HCT116 (cell line): Measurements from ENCODE around the gene SCFD1. TPM values are rescaled to one million over a fixed set of nuclear protein-coding genes. Genes with fewer than 3 reads are reported as not detected.
"Not testable (repeated sequence)": the region's sequence is repeated elsewhere in the genome, so short reads cannot be mapped to it uniquely, and the experiment has no call there.

Source experiments
- ATAC-seq: fragments of 200-7000 bp; cut with Tn5 transposase; 2 replicates; pipeline ENCODE4 v1.9.1; 2020; ENCODE audit warnings: mild to moderate bottlenecking, moderate library complexity
- BruUV-seq: library from RNA; stranded (reverse); fragments of 400-500 nt; replicated peaks from 2 replicates; lab custom pipeline; 2021; lab: Mats Ljungman, UMichigan
- CTCF ChIA-PET: fragments of 300-600 bp; sonication (Branson Sonifier 250); formaldehyde crosslinking; loops from one replicate; lab custom pipeline; 2021; ENCODE audit warnings: antibody characterized with exemption; lab: Charles Lee
- POLR2A ChIA-PET: fragments of 300-600, 350-600 bp; sonication (Branson Sonifier 250); formaldehyde crosslinking; loops from one replicate; lab custom pipeline; 2021; ENCODE audit warnings: antibody characterized with exemption; lab: Charles Lee
- RAD21 ChIA-PET, 2 experiments: fragments of 300-600 bp; sonication (Branson Sonifier 250); formaldehyde crosslinking; loops; one replicate each; lab custom pipeline; 2023; ENCODE audit warnings: low total read pairs in 2 of 2; ENCODE audit not compliant: uncharacterized antibody in 2 of 2, unreplicated experiment in 2 of 2, low non-redundant PET in 1 of 2; lab: Charles Lee
- DNase-seq: peaks from one replicate; pipeline ENCODE4 v3.0.0-alpha.2; 2010; ENCODE audit warnings: low read depth, low spot score
- H2AFZ ChIP-seq: fragments of 200-600 bp; shearing (Covaris generic), sonication (generic); 2 replicates; pipeline ENCODE4 v1.6.1; 2017; ENCODE audit warnings: low read depth, mixed run types, mixed read lengths, antibody characterized with exemption, low read length; ENCODE audit not compliant: poor library complexity, severe bottlenecking
- H3K27ac ChIP-seq: 2 replicates; pipeline ENCODE4 v1.5.1; 2012; ENCODE audit warnings: low read depth, low read length
- H3K27me3 ChIP-seq: fragments of 200-600 bp; sonication (generic); 2 replicates; pipeline ENCODE4 v1.6.1; 2016; ENCODE audit warnings: mixed run types, low read length, mixed read lengths; ENCODE audit not compliant: insufficient read depth
- H3K36me3 ChIP-seq, 2 experiments: fragments of 200-500 bp in 1 of 2; fragments of 200-600 bp in 1 of 2; sonication (Bioruptor generic) in 1 of 2; sonication (generic) in 1 of 2; 2 replicates each; pipeline versions ENCODE4 v1.5.1 to v1.6.1; 2014 to 2016; ENCODE audit warnings: low read length in 2 of 2, inconsistent platforms in 1 of 2, mixed read lengths in 1 of 2, mixed run types in 1 of 2; ENCODE audit not compliant: insufficient read depth in 2 of 2, control insufficient read depth in 1 of 2
- H3K4me1 ChIP-seq, 2 experiments: fragments of 200-600 bp in 1 of 2; sonication (generic) in 1 of 2; 2 replicates each; pipeline versions ENCODE4 v1.5.1 to v1.6.1; 2012 to 2017; ENCODE audit warnings: low read length in 2 of 2, inconsistent platforms in 1 of 2, mild to moderate bottlenecking in 1 of 2, mixed read lengths in 1 of 2, mixed run types in 1 of 2, moderate library complexity in 1 of 2; ENCODE audit not compliant: insufficient read depth in 2 of 2, control insufficient read depth in 1 of 2
- H3K4me2 ChIP-seq: fragments of 200-600 bp; sonication (generic); 2 replicates; pipeline ENCODE4 v1.6.1; 2017; ENCODE audit warnings: mixed run types, low read length, mixed read lengths
- H3K4me3 ChIP-seq, 2 experiments: fragments of 200-600 bp in 1 of 2; sonication (generic) in 1 of 2; replicated peaks in 1 of 2; 2 replicates each; pipeline ENCODE4 v1.5.1; 2011 to 2016; ENCODE audit warnings: low read length in 2 of 2, control low read depth in 1 of 2, low read depth in 1 of 2, mild to moderate bottlenecking in 1 of 2, mixed read lengths in 1 of 2, mixed run types in 1 of 2
- H3K79me2 ChIP-seq: fragments of 200-600 bp; sonication (generic); 2 replicates; pipeline ENCODE4 v1.6.1; 2017; ENCODE audit warnings: mild to moderate bottlenecking, mixed run types, low read length, moderate library complexity, mixed read lengths; ENCODE audit not compliant: insufficient read depth
- H3K9ac ChIP-seq: fragments of 200-600 bp; sonication (generic); 2 replicates; pipeline ENCODE4 v1.6.1; 2016; ENCODE audit warnings: low read length, mixed read lengths
- H3K9me2 ChIP-seq: fragments of 200-600 bp; sonication (generic), shearing (Covaris generic); 2 replicates; pipeline ENCODE4 v1.6.1; 2017; ENCODE audit warnings: mixed run types, mild to moderate bottlenecking, moderate library complexity; ENCODE audit not compliant: insufficient read depth
- H3K9me3 ChIP-seq, 2 experiments: fragments of 200-500 bp in 1 of 2; fragments of 200-600 bp in 1 of 2; sonication (Bioruptor generic) in 1 of 2; sonication (generic) in 1 of 2; 2 replicates each; pipeline ENCODE4 v1.6.1; 2014 to 2017; ENCODE audit warnings: low read length in 2 of 2, mixed read lengths in 2 of 2, inconsistent platforms in 1 of 2, low read depth in 1 of 2, mild to moderate bottlenecking in 1 of 2, mixed run types in 1 of 2, moderate library complexity in 1 of 2; ENCODE audit not compliant: control insufficient read depth in 1 of 2, insufficient read depth in 1 of 2
- H4K20me1 ChIP-seq: fragments of 200-600 bp; sonication (generic), shearing (Covaris generic); 2 replicates; pipeline ENCODE4 v1.6.1; 2017; ENCODE audit warnings: mixed run types, mild to moderate bottlenecking, moderate library complexity; ENCODE audit not compliant: insufficient read depth
- REST ChIP-seq: IDR thresholded peaks from 2 replicates; pipeline ENCODE4 v1.6.1; 2012; ENCODE audit warnings: low read depth
- SIN3A ChIP-seq: IDR thresholded peaks from 2 replicates; pipeline ENCODE4 v1.6.1; 2012; ENCODE audit warnings: low read depth
- SRF ChIP-seq: IDR thresholded peaks from 2 replicates; pipeline ENCODE4 v1.6.1; 2012; ENCODE audit warnings: low read depth
- intact Hi-C: fragments of 100-400 bp; cut with micrococcal nuclease; formaldehyde crosslinking; loops from 2 replicates; pipeline ENCODE4 v1.10.0; 2022
- total RNA-seq: library from RNA; stranded (reverse); gene quantifications from one replicate; pipeline ENCODE4 v1.2.1, GENCODE V29; 2021; ENCODE audit not compliant: unreplicated experiment

Gene SCFD1
- total RNA-seq, 1 experiment from 2014 or later = 71.1 TPM

DNA sequence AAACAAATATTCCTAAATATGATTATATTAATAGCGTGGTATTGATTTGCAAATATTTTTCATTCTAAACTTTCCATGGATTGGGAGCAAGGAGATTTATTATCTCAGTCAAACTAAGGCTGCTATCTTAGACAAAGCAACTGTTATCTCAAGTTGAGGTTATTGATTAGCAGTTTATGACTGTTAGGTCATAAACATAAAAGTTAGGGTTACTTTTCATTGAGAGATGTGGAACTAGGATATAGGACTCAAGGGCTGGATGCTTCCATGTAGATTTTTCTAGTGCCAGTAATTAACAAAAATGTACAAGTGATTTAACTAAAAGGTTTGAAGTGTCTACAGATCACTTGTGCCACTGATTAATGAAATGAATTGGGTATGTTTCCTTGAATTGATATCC, 19.1 kb downstream of the SCFD1 start (continued):
- TF ChIP-seq REST = no peak
- TF ChIP-seq, all 23 proteins: peak for 0

- H3K4me1 ChIP-seq, H3K9me3 ChIP-seq, H3K4me3 ChIP-seq, H3K4me2 ChIP-seq, H3K9me2 ChIP-seq, intact Hi-C loops, RAD21 ChIA-PET, POLR2A ChIA-PET, H3K9ac ChIP-seq, BruUV-seq, H3K27ac ChIP-seq, H2AFZ ChIP-seq, DNase-seq, ATAC-seq, H3K27me3 ChIP-seq, H4K20me1 ChIP-seq, CTCF ChIA-PET: not testable (repeated sequence)
- H3K79me2 ChIP-seq = peaks cover 26% of the 10 kb centered on the region
- peaks cover 15 to 20% of the 10 kb centered on the region in 2 experiments for H3K36me3 ChIP-seq
These were observed 22.3 kb downstream of the SCFD1 start for GRCh38 chr14:30644462-30644861.

GRCh38 chr14:30645600-30645999, 23.5 kb downstream of the SCFD1 start:
- POLR2A ChIA-PET = no interaction called here
- RAD21 ChIA-PET = no interaction called here
- TF ChIP-seq SIN3A = no peak
- no peak for TF ChIP-seq SRF

More at GRCh38 chr14:30645600-30645999, 23.5 kb downstream of the SCFD1 start:
- intact Hi-C loops = no loop called here
- no peak overlapping the region for H3K4me3 ChIP-seq
- no TSS peak for BruUV-seq
- peaks cover 17 to 20% of the 10 kb centered on the region in 2 experiments for H3K36me3 ChIP-seq
- no peak for DNase-seq
- CTCF ChIA-PET = no interaction called here
- H3K4me2 ChIP-seq = no peak overlapping the region
- ATAC-seq = no peak
- no peaks in the 10 kb centered on the region for H3K27me3 ChIP-seq
- H3K79me2 ChIP-seq = peaks cover 26% of the 10 kb centered on the region
- H2AFZ ChIP-seq = no peak overlapping the region
- H3K9ac ChIP-seq = no peak overlapping the region
- no peak overlapping the region for H3K27ac ChIP-seq
- H3K9me3 ChIP-seq = no peaks in the 10 kb centered on the region; a peak in 1 of 4 replicates
- no peaks in the 10 kb centered on the region for H3K9me2 ChIP-seq
- H4K20me1 ChIP-seq = no peaks in the 10 kb centered on the region
- no peaks in the 10 kb centered on the region for H3K4me1 ChIP-seq
